HUES6 (cell line): ENCODE measurements around the gene TMEM233.

Source experiments
- H3K27ac ChIP-seq: 2 replicates; pipeline ENCODE4 v1.7.0; 2013; ENCODE audit warnings: low read depth, mild to moderate bottlenecking, low read length, inconsistent platforms
- H3K27me3 ChIP-seq: 2 replicates; pipeline ENCODE4 v1.6.1; 2013; ENCODE audit warnings: low read length; ENCODE audit not compliant: control insufficient read depth, insufficient read depth
- H3K36me3 ChIP-seq: 2 replicates; pipeline ENCODE4 v1.6.1; 2013; ENCODE audit warnings: low read length; ENCODE audit not compliant: control insufficient read depth, insufficient read depth
- H3K4me1 ChIP-seq: 2 replicates; pipeline ENCODE4 v1.6.1; 2013; ENCODE audit warnings: low read length; ENCODE audit not compliant: control insufficient read depth, insufficient read depth
- H3K4me3 ChIP-seq: 2 replicates; pipeline ENCODE4 v1.5.1; 2013; ENCODE audit warnings: low read depth, low read length
- H3K9ac ChIP-seq: one replicate; pipeline ENCODE4 v1.6.1; 2013; ENCODE audit warnings: mild to moderate bottlenecking, low read length
- H3K9me3 ChIP-seq: 2 replicates; pipeline ENCODE4 v1.6.1; 2013; ENCODE audit warnings: low read depth, low read length; ENCODE audit not compliant: control insufficient read depth, insufficient read depth

TMEM233 gene

GRCh38 chr12:119669744-119670472 lies 76.3 kb downstream of the TMEM233 start:
- no peaks in the 10 kb centered on the region for H3K27me3 ChIP-seq
- H3K9ac ChIP-seq = no peak overlapping the region
- H3K9me3 ChIP-seq = no peaks in the 10 kb centered on the region
- H3K36me3 ChIP-seq = peaks cover 55% of the 10 kb centered on the region
- H3K27ac ChIP-seq = no peak overlapping the region
- H3K4me3 ChIP-seq = no peak overlapping the region
- H3K4me1 ChIP-seq = 0 out of 2 replicates have a peak, but pooled peaks cover 3% of the 10 kb centered on the region

GRCh38 chr12:119671070-119671469 lies 77.5 kb downstream of the TMEM233 start:
- no peaks in the 10 kb centered on the region for H3K9me3 ChIP-seq
- H3K36me3 ChIP-seq = peaks cover 66% of the 10 kb centered on the region
- H3K4me3 ChIP-seq = no peak overlapping the region
- H3K9ac ChIP-seq = no peak overlapping the region
- no peaks in the 10 kb centered on the region for H3K27me3 ChIP-seq
- H3K4me1 ChIP-seq = 0 out of 2 replicates have a peak, but pooled peaks cover 3% of the 10 kb centered on the region
- H3K27ac ChIP-seq = no peak overlapping the region

- Histone ChIP-seq H3K27ac (no peak overlapping the region), H3K4me1 (0 out of 2 replicates have a peak, but pooled peaks cover under 1% of the 10 kb centered on the region), H3K9ac (no peak overlapping the region), H3K27me3 (no peaks in the 10 kb centered on the region), H3K4me3 (no peak overlapping the region), H3K36me3 (peaks cover 78% of the 10 kb centered on the region), H3K9me3 (no peaks in the 10 kb centered on the region)
Observed at GRCh38 chr12:119672194-119672593, 78.6 kb downstream of the TMEM233 start.

- no peak overlapping the region for H3K27ac ChIP-seq
- no peak overlapping the region for H3K4me3 ChIP-seq
- H3K36me3 ChIP-seq = peaks cover 90% of the 10 kb centered on the region
- 0 out of 2 replicates have a peak, but pooled peaks cover 3% of the 10 kb centered on the region for H3K4me1 ChIP-seq
- no peaks in the 10 kb centered on the region for H3K27me3 ChIP-seq
- no peaks in the 10 kb centered on the region for H3K9me3 ChIP-seq
- H3K9ac ChIP-seq = no peak overlapping the region
Observed at GRCh38 chr12:119673634-119674033, 80.1 kb downstream of the TMEM233 start.

GRCh38 chr12:119674560-119674959 lies 81.0 kb downstream of the TMEM233 start:
- no peaks in the 10 kb centered on the region for H3K9me3 ChIP-seq
- no peaks in the 10 kb centered on the region for H3K27me3 ChIP-seq
- H3K4me1 ChIP-seq = 0 out of 2 replicates have a peak, but pooled peaks cover 9% of the 10 kb centered on the region
- H3K4me3 ChIP-seq = no peak overlapping the region
- peaks cover 98% of the 10 kb centered on the region for H3K36me3 ChIP-seq
- H3K9ac ChIP-seq = no peak overlapping the region
- H3K27ac ChIP-seq = no peak overlapping the region

- Histone ChIP-seq H3K4me1 (0 out of 2 replicates have a peak, but pooled peaks cover 9% of the 10 kb centered on the region), H3K36me3 (peaks cover 98% of the 10 kb centered on the region), H3K27ac (no peak overlapping the region)
Observed at GRCh38 chr12:119676022-119676421, 82.4 kb downstream of the TMEM233 start.

GRCh38 chr12:119676573-119676972 lies 83.0 kb downstream of the TMEM233 start:
- peaks cover 98% of the 10 kb centered on the region for H3K36me3 ChIP-seq
- H3K27me3 ChIP-seq = no peaks in the 10 kb centered on the region
- no peak overlapping the region for H3K9ac ChIP-seq
- no peaks in the 10 kb centered on the region for H3K9me3 ChIP-seq
- H3K27ac ChIP-seq = no peak overlapping the region
- no peak overlapping the region for H3K4me3 ChIP-seq
- H3K4me1 ChIP-seq = 0 out of 2 replicates have a peak, but pooled peaks cover 9% of the 10 kb centered on the region

More at GRCh38 chr12:119676022-119676421, 82.4 kb downstream of the TMEM233 start:
- no peaks in the 10 kb centered on the region for H3K27me3 ChIP-seq
- no peaks in the 10 kb centered on the region for H3K9me3 ChIP-seq
- no peak overlapping the region for H3K4me3 ChIP-seq
- H3K9ac ChIP-seq = no peak overlapping the region

- H3K9ac ChIP-seq = no peak overlapping the region
- H3K27ac ChIP-seq = no peak overlapping the region
- H3K27me3 ChIP-seq = no peaks in the 10 kb centered on the region
- no peak overlapping the region for H3K4me3 ChIP-seq
- no peaks in the 10 kb centered on the region for H3K9me3 ChIP-seq
- peaks cover 88% of the 10 kb centered on the region for H3K36me3 ChIP-seq
- H3K4me1 ChIP-seq = peaks cover 16% of the 10 kb centered on the region; the same call in 1 of the 2 replicates
Observed at GRCh38 chr12:119678459-119678858, 84.9 kb downstream of the TMEM233 start.

GRCh38 chr12:119679081-119679480 lies 85.5 kb downstream of the TMEM233 start:
- H3K27ac ChIP-seq = no peak overlapping the region
- no peaks in the 10 kb centered on the region for H3K27me3 ChIP-seq
- H3K36me3 ChIP-seq = peaks cover 81% of the 10 kb centered on the region
- peaks cover 16% of the 10 kb centered on the region; the same call in 1 of the 2 replicates for H3K4me1 ChIP-seq
- no peaks in the 10 kb centered on the region for H3K9me3 ChIP-seq
- H3K9ac ChIP-seq = no peak overlapping the region
- H3K4me3 ChIP-seq = no peak overlapping the region

- Histone ChIP-seq H3K9ac (no peak overlapping the region), H3K4me3 (no peak overlapping the region), H3K27me3 (no peaks in the 10 kb centered on the region), H3K27ac (no peak overlapping the region), H3K9me3 (no peaks in the 10 kb centered on the region), H3K4me1 (peaks cover 16% of the 10 kb centered on the region; the same call in 1 of the 2 replicates), H3K36me3 (peaks cover 77% of the 10 kb centered on the region)
Observed at GRCh38 chr12:119679490-119679889, 85.9 kb downstream of the TMEM233 start.

- H3K9me3 ChIP-seq = no peaks in the 10 kb centered on the region
- peaks cover 16% of the 10 kb centered on the region; the same call in 1 of the 2 replicates for H3K4me1 ChIP-seq
- H3K27me3 ChIP-seq = no peaks in the 10 kb centered on the region
- H3K9ac ChIP-seq = no peak overlapping the region
- peaks cover 67% of the 10 kb centered on the region for H3K36me3 ChIP-seq
- no peak overlapping the region for H3K4me3 ChIP-seq
- no peak overlapping the region for H3K27ac ChIP-seq
Observed at GRCh38 chr12:119681111-119681510, 87.5 kb downstream of the TMEM233 start.
